H9 (cell line): ENCODE data around the gene TMEM163. TPM values are rescaled to one million over a fixed set of nuclear protein-coding genes. Genes with fewer than 3 reads are reported as not detected.

Experiments
- DNase-seq: peaks from one replicate; pipeline ENCODE4 v3.0.0-alpha.2; 2017
- H2AFZ ChIP-seq: one replicate; pipeline ENCODE4 v1.6.1; 2013; ENCODE audit warnings: mild to moderate bottlenecking, low read length, control low read depth, moderate library complexity
- H2AK5ac ChIP-seq: 2 replicates; pipeline ENCODE4 v1.6.1; 2013; ENCODE audit warnings: low read length, control low read depth, mixed read lengths; ENCODE audit not compliant: insufficient read length
- H2BK120ac ChIP-seq: one replicate; pipeline ENCODE4 v1.6.1; 2013; ENCODE audit warnings: low read depth, mild to moderate bottlenecking, low read length, control low read depth, inconsistent platforms; ENCODE audit not compliant: poor library complexity, severe bottlenecking
- H2BK12ac ChIP-seq: 2 replicates; pipeline ENCODE4 v1.6.1; 2013; ENCODE audit warnings: low read length, control low read depth, mixed read lengths, low read depth; ENCODE audit not compliant: insufficient read length
- H2BK15ac ChIP-seq: 2 replicates; pipeline ENCODE4 v1.6.1; 2013; ENCODE audit warnings: low read depth, low read length, control low read depth
- H2BK20ac ChIP-seq: one replicate; pipeline ENCODE4 v1.6.1; 2013; ENCODE audit warnings: low read depth, mild to moderate bottlenecking, low read length, control low read depth, inconsistent platforms; ENCODE audit not compliant: poor library complexity, severe bottlenecking
- H2BK5ac ChIP-seq: 2 replicates; pipeline ENCODE4 v1.6.1; 2013; ENCODE audit warnings: low read length, control low read depth, mixed read lengths; ENCODE audit not compliant: insufficient read length
- H3K14ac ChIP-seq: 2 replicates; pipeline ENCODE4 v1.6.1; 2013; ENCODE audit warnings: low read length, control low read depth; ENCODE audit not compliant: insufficient read depth
- H3K18ac ChIP-seq: 2 replicates; pipeline ENCODE4 v1.6.1; 2013; ENCODE audit warnings: low read depth, mild to moderate bottlenecking, mixed read lengths, low read length, control low read depth; ENCODE audit not compliant: insufficient read length
- H3K23ac ChIP-seq: 2 replicates; pipeline ENCODE4 v1.6.1; 2013; ENCODE audit warnings: low read length, control low read depth, mixed read lengths, low read depth; ENCODE audit not compliant: insufficient read length
- H3K23me2 ChIP-seq: 2 replicates; pipeline ENCODE4 v1.6.1; 2013; ENCODE audit warnings: low read depth, mild to moderate bottlenecking, mixed read lengths, low read length, control low read depth; ENCODE audit not compliant: insufficient read length, poor library complexity, severe bottlenecking
- H3K27ac ChIP-seq: 2 replicates; pipeline ENCODE4 v1.5.1; 2013; ENCODE audit warnings: low read length, control low read depth, mixed read lengths, low read depth; ENCODE audit not compliant: insufficient read length
- H3K27me3 ChIP-seq: 2 replicates; pipeline ENCODE4 v1.6.1; 2013; ENCODE audit warnings: low read length, control low read depth, inconsistent platforms; ENCODE audit not compliant: insufficient read depth
- H3K4ac ChIP-seq: 2 replicates; pipeline ENCODE4 v1.6.1; 2013; ENCODE audit warnings: low read depth, mild to moderate bottlenecking, control low read depth, inconsistent platforms, low read length, moderate library complexity
- H3K4me1 ChIP-seq: 2 replicates; pipeline ENCODE4 v1.6.1; 2013; ENCODE audit warnings: low read length, control low read depth, inconsistent platforms; ENCODE audit not compliant: insufficient read depth
- H3K4me2 ChIP-seq: 2 replicates; pipeline ENCODE4 v1.6.1; 2013; ENCODE audit warnings: low read length, control low read depth, mixed read lengths; ENCODE audit not compliant: insufficient read length, insufficient read depth
- H3K56ac ChIP-seq: 2 replicates; pipeline ENCODE4 v1.6.1; 2013; ENCODE audit warnings: low read depth, mild to moderate bottlenecking, mixed read lengths, low read length, control low read depth; ENCODE audit not compliant: insufficient read length
- H3K79me1 ChIP-seq: 2 replicates; pipeline ENCODE4 v1.6.1; 2013; ENCODE audit warnings: low read depth, mild to moderate bottlenecking, moderate library complexity, low read length, control low read depth, inconsistent platforms; ENCODE audit not compliant: insufficient read depth, poor library complexity, severe bottlenecking
- H3K79me2 ChIP-seq: 2 replicates; pipeline ENCODE4 v1.6.1; 2013; ENCODE audit warnings: low read length, control low read depth, inconsistent platforms; ENCODE audit not compliant: insufficient read depth
- H3K9ac ChIP-seq: 2 replicates; pipeline ENCODE4 v1.6.1; 2013; ENCODE audit warnings: low read length, control low read depth, mixed read lengths; ENCODE audit not compliant: insufficient read length; ENCODE audit errors: extremely low read depth
- H3K9me3 ChIP-seq: one replicate; pipeline ENCODE4 v1.6.1; 2013; ENCODE audit warnings: low read depth, low read length, inconsistent platforms; ENCODE audit not compliant: control insufficient read depth
- H3T11ph ChIP-seq: one replicate; pipeline ENCODE4 v1.6.1; 2013; ENCODE audit warnings: mild to moderate bottlenecking, low read length, control low read depth, inconsistent platforms
- H4K20me1 ChIP-seq: one replicate; pipeline ENCODE4 v1.6.1; 2013; ENCODE audit not compliant: control insufficient read depth, insufficient read length, insufficient read depth
- H4K5ac ChIP-seq: 2 replicates; pipeline ENCODE4 v1.6.1; 2013; ENCODE audit warnings: low read depth, mild to moderate bottlenecking, mixed read lengths, low read length, control low read depth; ENCODE audit not compliant: insufficient read length
- H4K8ac ChIP-seq: replicated peaks from 2 replicates; pipeline ENCODE4 v1.6.1; 2013; ENCODE audit warnings: low read length, control low read depth, mixed read lengths, low read depth; ENCODE audit not compliant: insufficient read length
- H4K91ac ChIP-seq: 2 replicates; pipeline ENCODE4 v1.6.1; 2013; ENCODE audit warnings: low read depth, mild to moderate bottlenecking, moderate library complexity, mixed read lengths, low read length, control low read depth; ENCODE audit not compliant: insufficient read length
- H3K27ac Mint-ChIP-seq, 3 experiments: 2 replicates in 2 of 3; 3 replicates in 1 of 3; pipeline ENCODE4 v1.8.0; 2020 to 2021; ENCODE audit warnings: mixed read lengths in 3 of 3, mild to moderate bottlenecking in 1 of 3, moderate library complexity in 1 of 3
- H3K27me3 Mint-ChIP-seq: 2 replicates; pipeline ENCODE4 v1.8.0; 2021; ENCODE audit warnings: low read depth, mild to moderate bottlenecking, moderate library complexity, mixed read lengths
- H3K36me3 Mint-ChIP-seq, 3 experiments: 2 replicates in 2 of 3; 3 replicates in 1 of 3; pipeline ENCODE4 v1.8.0; 2020 to 2021; ENCODE audit warnings: low read depth in 3 of 3, mixed read lengths in 3 of 3; ENCODE audit not compliant: insufficient read depth in 1 of 3
- H3K4me1 Mint-ChIP-seq, 2 experiments: 2 replicates each; pipeline ENCODE4 v1.8.0; 2020; ENCODE audit warnings: mixed read lengths in 2 of 2
- H3K4me3 Mint-ChIP-seq, 2 experiments: 2 replicates in 1 of 2; 3 replicates in 1 of 2; pipeline ENCODE4 v1.8.0; 2020 to 2021; ENCODE audit warnings: mild to moderate bottlenecking in 2 of 2, mixed read lengths in 2 of 2, moderate library complexity in 1 of 2
- H3K9me3 Mint-ChIP-seq, 2 experiments: 2 replicates in 1 of 2; 3 replicates in 1 of 2; pipeline ENCODE4 v1.8.0; 2020; ENCODE audit warnings: mild to moderate bottlenecking in 2 of 2, mixed read lengths in 2 of 2, moderate library complexity in 1 of 2
- CTCF ChIP-seq: fragments of 200-600 bp; sonication (generic); conservative IDR thresholded peaks from 3 replicates; pipeline ENCODE4 v1.8.0; 2021; ENCODE audit warnings: antibody characterized with exemption, mild to moderate bottlenecking
- WGBS: extraction: QIAGEN DNeasy Blood & Tissue Kit; methylation state at CpG from one replicate; pipeline ENCODE4 v1.1.7; 2013; ENCODE audit warnings: missing lambda C conversion rate, low lambda C conversion rate, mixed read lengths; ENCODE audit not compliant: insufficient read length; ENCODE audit errors: extremely low coverage; 5-methylcytosine and 5-hydroxymethylcytosine counted together
- total RNA-seq: library from RNA; stranded (reverse); gene quantifications from 2 replicates; pipeline ENCODE4 v1.2.1, GENCODE V29; 2021

TMEM163 gene
- total RNA-seq, 1 experiment from 2014 or later: 0.39 TPM

- no peaks in the 10 kb centered on the region for H3K27me3 ChIP-seq
- no peak overlapping the region for H2BK120ac ChIP-seq
- H2AFZ ChIP-seq: no peak overlapping the region
- no peak overlapping the region for H3K14ac ChIP-seq
- 0 out of 4 replicates have a peak, but pooled peaks cover 0 to 5% of the 10 kb centered on the region in 2 experiments for H3K4me1 Mint-ChIP-seq
- H3K79me1 ChIP-seq: no peaks in the 10 kb centered on the region
- H3K36me3 Mint-ChIP-seq: peaks cover 8 to 20% (median 12%) of the 10 kb centered on the region in 3 experiments; a peak in 6 of 7 replicates
- no peaks in the 10 kb centered on the region for H3K4me1 ChIP-seq
- H3K9me3 Mint-ChIP-seq: no peaks in the 10 kb centered on the region
- no peak overlapping the region for H4K5ac ChIP-seq
- H2BK20ac ChIP-seq: no peak overlapping the region
- H3K79me2 ChIP-seq: no peaks in the 10 kb centered on the region
- H3K4ac ChIP-seq: no peak overlapping the region
- no peak overlapping the region for H3K23ac ChIP-seq
- H3K56ac ChIP-seq: no peak overlapping the region
- no peak for TF ChIP-seq CTCF
- no peak overlapping the region for H4K91ac ChIP-seq
- no peak overlapping the region for H3K4me2 ChIP-seq
- no peaks in the 10 kb centered on the region for H3K9me3 ChIP-seq
- H3T11ph ChIP-seq: no peak overlapping the region
- H3K23me2 ChIP-seq: no peaks in the 10 kb centered on the region
- no CpG with 5 or more reads among the region's 16 CpGs for WGBS
- H2BK15ac ChIP-seq: no peak overlapping the region
- peaks cover 14% of the 10 kb centered on the region for H3K27me3 Mint-ChIP-seq
- no peak overlapping the region for H3K18ac ChIP-seq
- no peak overlapping the region for H3K9ac ChIP-seq
- H4K8ac ChIP-seq: no peak overlapping the region
- no peak overlapping the region for H2BK5ac ChIP-seq
- no peak overlapping the region for H2AK5ac ChIP-seq
- no peak overlapping the region for H3K27ac ChIP-seq
- H3K27ac Mint-ChIP-seq: no peak overlapping the region
- no peak overlapping the region for H2BK12ac ChIP-seq
- H3K4me3 Mint-ChIP-seq: no peak overlapping the region
- H4K20me1 ChIP-seq: no peaks in the 10 kb centered on the region
- no peak for DNase-seq
Observed at GRCh38 chr2:134440336-134440909, 278.4 kb downstream of the TMEM163 start.
